Esophagus mucosa (tissue), 1 donor: ENCODE measurements around the gene TPM2. TPM values are rescaled to one million over a fixed set of nuclear protein-coding genes. Genes with fewer than 3 reads are reported as not detected.

Experiments
- ATAC-seq: fragments of 200-7000 bp; cut with Tn5 transposase; one replicate; pipeline ENCODE4 v1.9.1; 2020
- total RNA-seq: library from RNA; stranded (reverse); gene quantifications from one replicate; pipeline ENCODE4 v1.2.4, GENCODE V29; 2023
- donor health status: DM: yes; HTN: yes; CAD: no.

TPM2 gene
- total RNA-seq, result 31.2 TPM

DNA sequence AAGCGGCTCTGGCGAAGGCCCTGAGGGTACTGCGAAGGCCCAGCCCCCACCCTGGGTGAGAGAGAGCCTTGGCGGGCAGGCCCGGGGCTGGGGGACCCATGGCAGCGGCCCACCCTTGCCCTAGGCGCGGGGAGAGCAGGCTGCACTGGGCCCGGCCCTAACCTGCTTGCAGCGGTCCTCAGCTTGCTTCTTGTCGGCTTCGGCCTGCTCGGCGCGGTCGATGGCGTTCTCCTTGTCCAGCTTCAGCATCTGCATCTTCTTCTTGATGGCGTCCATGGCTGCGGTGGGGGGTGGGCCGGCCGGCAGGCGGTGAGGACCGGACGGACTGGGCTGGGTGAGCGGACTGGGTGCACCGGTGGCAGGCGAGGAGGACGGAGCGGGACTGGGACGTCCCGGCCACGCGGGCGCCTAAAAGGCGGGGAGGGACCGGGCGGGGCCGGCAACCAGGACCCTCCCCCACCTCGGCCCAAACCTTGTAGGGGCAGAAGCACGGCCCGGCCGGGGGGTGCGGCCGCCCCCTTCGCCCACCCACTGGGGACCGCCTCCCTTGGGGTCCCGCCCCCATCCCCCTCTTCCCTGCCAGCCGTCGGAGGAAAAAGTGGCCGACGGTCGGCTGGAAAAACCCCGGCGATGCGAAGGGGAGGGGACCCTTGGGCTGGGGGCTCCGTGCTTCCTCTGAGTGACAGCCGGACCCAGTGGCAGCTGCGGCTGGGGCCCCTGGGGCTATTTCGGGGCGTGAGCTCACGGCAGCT lies at the start of gene TPM2:
Gene TPM2, minus strand, starts transcription at position 384 of the 752 bp plus-strand sequence. Its CDS starts 108 bp downstream, at position 276.
- ATAC-seq, result peak; percentile 39

DNA sequence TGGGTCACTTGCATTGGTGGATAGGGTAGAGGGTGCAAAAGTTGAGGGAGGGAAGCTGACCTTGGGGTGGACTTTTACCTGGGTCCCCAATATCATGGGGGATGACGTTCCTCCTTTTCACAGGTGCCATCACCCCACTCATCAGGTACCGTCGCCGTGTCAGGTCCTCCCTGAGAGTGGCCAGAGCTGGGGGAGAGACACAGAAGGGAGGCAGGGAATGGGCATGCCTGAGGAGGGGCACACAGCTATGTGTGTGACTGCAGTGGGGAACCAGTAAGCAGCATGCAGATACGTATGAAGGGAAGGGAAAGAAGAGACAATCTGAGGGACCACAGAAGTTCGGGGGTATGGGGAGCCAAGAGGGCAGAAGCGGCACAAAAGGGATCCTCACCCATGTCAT lies 49.2 kb upstream of the TPM2 start:
- no peak for ATAC-seq

DNA sequence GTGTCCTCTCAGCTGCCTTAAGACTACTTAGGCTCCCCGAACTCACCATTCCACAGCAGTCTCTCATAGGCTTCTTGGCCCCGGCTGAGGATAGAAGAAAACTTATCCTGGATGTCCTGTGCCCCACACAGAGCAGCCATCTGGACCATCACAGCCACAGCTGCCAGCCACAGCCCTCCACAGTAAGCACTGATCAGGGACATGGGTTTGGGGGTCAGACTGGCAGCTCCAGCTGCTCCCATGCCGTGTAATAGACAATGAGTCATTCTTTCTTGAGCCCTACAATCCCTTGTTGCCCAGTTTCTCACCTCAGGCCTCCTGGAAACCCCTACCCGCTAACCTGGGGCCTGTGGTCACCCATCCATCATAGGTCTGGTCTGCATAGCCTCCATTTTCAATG lies 48.5 kb upstream of the TPM2 start:
- no peak for ATAC-seq

DNA sequence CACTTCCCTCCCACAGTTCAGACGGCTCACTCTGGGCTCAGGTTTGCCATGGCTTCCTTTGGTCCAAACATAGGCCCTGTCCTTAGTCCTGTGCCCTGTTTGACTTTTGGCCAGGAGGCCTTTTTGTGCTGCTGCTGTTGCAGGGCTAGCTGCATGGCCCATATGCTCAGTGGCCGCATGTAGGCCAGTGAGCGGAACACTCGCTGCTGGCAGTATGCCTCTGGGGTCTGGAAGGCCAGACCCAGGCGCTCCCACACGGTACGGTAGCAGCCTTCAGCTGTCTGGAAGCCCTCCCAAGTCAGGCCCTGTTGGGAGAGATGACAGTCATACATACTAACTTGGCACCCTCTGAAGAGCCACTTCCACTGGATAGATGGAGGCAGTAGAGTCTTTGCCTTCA lies 47.4 kb upstream of the TPM2 start:
- ATAC-seq, result no peak

DNA sequence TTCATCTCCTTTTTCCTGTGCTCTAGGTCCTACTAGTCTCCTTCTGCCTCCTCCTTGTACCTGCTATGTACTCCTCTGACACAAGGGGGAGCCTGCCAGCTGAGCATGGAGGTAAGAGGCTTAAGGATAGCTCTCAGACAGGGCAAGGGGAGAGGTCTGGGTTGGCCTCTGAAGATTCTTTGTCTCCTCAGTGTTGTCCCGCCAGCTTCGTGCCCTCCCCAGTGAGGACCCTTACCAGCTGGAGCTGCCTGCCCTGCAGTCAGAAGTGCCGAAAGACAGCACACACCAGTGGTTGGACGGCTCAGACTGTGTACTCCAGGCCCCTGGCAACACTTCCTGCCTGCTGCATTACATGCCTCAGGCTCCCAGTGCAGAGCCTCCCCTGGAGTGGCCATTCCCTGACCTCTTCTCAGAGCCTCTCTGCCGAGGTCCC lies 46.5 kb upstream of the TPM2 start:
- peak; percentile 25 for ATAC-seq

- no peak for ATAC-seq
Measured at GRCh38 chr9:35734096-35734495, 44.4 kb upstream of the TPM2 start.

GRCh38 chr9:35732800-35733541 lies 43.2 kb upstream of the TPM2 start:
- ATAC-seq, result peak; percentile 18

DNA sequence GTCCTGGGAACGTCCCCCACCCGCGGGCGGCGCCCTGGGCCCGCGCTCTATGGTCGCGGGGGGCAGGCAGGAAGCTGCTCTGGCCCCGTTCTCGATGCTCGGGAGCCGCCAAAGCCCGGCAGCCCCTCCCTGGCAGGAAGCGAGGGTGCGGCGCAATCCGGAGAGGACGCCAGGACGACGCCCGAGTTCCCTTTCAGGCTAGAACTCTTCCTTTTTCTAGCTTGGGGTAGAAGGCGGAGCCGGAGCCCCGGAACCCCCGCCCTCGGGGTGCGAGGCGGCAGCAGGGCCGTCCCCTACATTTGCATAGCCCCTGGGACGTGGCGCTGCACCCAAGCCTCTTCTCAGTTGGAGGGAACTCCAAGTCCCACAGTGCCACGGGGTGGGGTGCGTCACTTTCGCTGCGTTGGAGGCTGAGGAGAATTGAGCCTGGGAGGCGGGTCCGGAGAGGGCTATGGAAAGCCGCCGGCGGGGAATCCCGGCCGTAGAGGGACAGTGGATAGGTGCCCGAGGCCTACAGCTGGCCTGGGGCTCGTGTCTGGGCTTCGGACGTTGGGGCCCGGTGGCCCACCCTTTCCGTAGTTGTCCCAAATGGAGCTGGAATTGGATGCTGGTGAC lies 42.6 kb upstream of the TPM2 start, which contains the start of the genes CREB3 and TLN1:
Gene CREB3, plus strand, starts transcription at position 482 of the 615 bp plus-strand sequence. Its CDS starts 107 bp downstream, at position 589.
Gene TLN1, minus strand, starts transcription at position 11 of the 615 bp plus-strand sequence. CDS start 6,501 bp downstream, outside the sequence.
- ATAC-seq, result peak; percentile 92

DNA sequence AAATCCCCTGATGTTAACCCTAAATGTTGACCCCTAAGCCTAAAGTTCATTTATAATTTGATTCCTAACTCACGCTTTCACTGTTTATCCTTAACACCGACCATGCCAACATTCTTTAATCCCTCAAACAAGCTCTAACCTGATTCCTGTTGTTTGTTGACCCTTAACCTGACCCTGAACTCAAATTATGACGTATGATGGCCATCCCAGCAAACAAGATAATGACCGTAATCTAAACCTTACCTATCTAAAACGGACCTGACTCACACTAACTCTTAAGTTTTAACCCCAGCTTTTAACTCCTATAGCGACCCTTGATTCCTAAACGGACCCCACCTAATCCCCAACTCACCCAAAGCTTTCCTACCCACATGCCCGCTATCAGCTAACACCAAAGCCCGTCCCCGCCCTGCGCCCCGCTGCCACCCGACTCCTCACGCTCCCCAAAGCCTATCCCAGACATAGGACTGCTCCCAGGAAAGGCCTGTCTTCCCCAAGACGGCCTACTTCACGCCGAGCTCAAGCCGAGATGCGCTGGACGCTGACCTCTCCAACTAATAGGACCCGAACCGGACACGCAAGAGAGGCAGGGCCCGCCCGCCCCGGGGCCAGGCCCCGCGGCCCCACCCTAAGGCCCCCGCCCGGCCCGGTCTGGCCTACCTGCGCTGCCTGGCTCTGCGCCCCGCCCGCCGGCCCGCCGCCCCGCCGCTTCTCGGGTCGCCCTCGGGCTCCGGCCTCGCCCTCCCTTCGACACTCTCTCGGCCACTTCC lies 41.9 kb upstream of the TPM2 start:
- ATAC-seq, result peak; percentile 0

GRCh38 chr9:35730486-35730854 lies 40.7 kb upstream of the TPM2 start:
- ATAC-seq, result no peak

GRCh38 chr9:35729700-35730485 lies 40.2 kb upstream of the TPM2 start:
- no peak for ATAC-seq

GRCh38 chr9:35729101-35729500 lies 39.4 kb upstream of the TPM2 start:
- no peak for ATAC-seq

DNA sequence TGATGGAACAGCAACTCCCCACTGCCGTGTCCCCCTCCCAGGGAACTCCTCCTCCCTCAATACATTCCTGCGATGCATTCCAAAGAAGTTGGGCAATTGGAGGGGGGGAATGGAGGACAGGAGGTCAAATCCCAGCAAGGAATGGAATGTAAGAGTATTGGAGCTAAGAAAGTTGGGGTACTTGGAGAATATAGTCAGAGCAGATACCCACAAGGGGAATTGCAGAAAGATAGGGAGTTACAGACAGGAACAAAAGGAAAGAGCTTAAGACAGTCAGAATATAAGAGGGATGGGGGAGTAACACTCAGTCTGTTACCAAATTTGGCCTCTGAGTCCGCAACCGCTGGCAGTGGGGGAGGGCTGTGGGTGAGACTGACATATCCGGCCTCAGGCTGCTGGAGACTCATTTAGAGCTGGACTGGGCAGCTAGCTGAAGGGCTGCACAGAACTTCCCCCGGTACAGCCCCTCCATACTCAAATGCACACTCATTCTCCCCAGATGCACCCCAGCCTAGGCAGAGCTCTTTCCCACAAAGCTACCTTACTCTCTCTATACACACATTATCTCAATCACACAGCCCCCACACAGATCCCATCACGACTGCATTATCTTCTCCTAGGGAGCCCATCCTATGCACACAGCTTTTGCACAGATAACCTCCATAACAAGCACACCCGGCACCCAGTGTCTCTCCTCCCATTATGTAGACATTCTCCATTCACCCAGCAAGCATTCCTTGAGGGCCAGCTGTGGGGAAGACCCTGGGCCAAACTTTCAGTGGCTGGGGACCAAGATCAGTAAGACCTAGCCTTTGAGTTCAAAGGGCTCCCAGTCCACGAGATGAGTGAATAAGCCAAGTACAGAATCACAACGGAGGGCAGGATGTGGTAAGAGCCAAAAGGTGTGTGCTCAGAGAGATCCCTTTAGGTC lies 38.6 kb upstream of the TPM2 start:
- no peak for ATAC-seq

GRCh38 chr9:35727676-35728040 lies 37.9 kb upstream of the TPM2 start:
- no peak for ATAC-seq

- no peak for ATAC-seq
Measured at GRCh38 chr9:35726931-35727330, 37.2 kb upstream of the TPM2 start.

DNA sequence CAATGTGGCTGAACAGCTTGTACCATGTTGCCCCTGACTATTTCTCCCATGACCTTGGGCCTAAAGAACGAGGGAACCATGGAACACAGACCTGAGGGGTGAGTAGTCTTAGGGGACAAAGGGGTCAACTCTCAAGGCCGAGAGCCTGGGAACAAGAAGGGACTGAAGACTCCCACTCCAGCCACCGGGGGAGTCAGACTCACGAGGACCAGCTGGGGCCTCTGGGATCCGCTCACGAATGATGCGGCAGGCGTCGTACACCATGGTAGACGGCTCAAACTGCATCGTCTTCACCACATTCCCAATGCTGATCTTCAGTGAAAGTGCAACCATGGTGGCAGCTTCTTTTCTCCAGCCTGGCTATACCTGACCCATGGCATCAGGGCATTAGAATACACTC lies 35.6 kb upstream of the TPM2 start:
- ATAC-seq, result no peak

DNA sequence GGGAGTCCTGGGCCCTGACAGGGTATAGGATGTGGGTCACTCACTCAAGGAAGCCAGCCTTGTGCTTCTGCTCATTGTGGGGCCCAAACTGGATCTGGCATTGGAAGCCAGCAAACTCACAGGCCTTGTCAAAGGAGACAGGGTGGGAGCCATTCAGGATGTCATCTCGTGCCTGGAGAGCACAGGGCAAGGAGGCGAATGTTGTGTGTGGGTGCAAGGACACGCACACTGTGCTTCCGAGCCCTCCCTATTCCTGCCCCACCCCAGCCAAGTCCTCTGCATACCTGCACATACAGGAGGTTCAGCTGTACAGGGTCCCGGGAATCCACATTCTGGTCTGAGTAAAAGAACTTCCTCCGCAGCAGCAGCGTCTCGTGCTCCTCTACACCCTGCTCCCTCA lies 34.2 kb upstream of the TPM2 start:
- ATAC-seq, result no peak

DNA sequence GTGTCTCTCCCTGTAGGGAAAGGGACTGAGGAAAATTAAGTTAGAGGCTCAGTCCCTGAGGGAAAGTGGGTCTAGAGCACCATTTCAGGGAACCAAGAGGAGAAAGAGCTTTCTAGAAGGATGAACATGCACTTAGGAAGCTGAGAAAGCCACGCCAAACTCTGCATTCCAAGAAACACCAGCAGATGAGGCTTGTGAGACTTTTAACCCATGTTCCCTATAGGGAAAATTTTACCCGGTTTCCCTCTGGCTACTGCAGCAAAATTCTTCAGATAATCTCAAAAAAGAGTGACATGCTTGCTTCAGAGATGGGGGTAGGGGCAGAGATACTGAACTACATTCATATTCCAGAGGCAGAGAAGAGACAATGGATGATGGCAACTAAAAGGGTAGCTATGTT lies 33.7 kb upstream of the TPM2 start:
- ATAC-seq, result no peak

- ATAC-seq, result no peak
Measured at GRCh38 chr9:35719546-35719945, 29.8 kb upstream of the TPM2 start.

DNA sequence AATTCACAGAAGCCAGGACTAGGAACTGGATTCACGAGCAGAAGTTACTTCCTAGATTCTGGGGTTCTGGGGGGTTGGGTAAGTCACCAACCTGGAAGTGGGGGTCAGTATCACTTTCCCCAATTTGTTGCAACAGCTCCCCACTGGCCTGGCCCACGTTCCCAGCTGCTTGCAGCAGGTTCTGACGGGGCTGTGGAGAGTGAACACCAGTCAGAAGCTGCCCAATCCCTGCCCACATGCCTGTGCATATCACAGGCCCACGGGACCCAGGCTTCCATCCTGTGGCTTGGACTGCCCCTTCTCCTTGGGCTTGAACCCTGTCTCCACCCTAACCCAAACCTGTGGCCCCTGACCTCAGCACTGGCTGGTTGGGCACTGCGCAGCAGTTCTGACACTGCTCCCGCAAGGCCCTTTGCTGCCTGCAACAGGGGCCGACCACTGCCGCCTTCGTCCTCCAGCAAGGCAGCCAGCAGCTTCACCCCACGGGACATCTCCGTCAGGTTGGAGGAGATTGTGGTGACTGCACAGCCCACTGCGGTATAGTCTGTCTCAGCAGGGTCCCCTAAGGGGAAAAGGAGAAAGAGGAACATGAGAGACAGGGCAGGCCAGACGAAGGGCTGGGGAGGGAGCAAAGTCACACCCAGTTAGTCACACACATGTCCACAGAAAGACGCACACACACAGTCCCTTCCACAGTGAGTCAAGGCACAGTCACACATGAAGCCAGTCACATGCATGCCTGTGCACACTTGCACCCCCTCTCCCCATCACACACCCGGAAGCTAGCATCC lies 29.2 kb upstream of the TPM2 start:
- peak; percentile 93 for ATAC-seq
